HG03045 (cell line): ENCODE results near the gene OR4L1.
"Not testable (repeated sequence)": the region's sequence is repeated elsewhere in the genome, so short reads cannot be mapped to it uniquely, and the experiment has no call there.

ENCODE experiments used
- ATAC-seq: cut with Tn5 transposase; IDR thresholded peaks from one replicate; pipeline ENCODE4 v1.9.1; 2021; ENCODE audit warnings: mild to moderate bottlenecking, moderate library complexity; ENCODE audit not compliant: unreplicated experiment

The OR4L1 gene, protein sequence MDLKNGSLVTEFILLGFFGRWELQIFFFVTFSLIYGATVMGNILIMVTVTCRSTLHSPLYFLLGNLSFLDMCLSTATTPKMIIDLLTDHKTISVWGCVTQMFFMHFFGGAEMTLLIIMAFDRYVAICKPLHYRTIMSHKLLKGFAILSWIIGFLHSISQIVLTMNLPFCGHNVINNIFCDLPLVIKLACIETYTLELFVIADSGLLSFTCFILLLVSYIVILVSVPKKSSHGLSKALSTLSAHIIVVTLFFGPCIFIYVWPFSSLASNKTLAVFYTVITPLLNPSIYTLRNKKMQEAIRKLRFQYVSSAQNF

DNA sequence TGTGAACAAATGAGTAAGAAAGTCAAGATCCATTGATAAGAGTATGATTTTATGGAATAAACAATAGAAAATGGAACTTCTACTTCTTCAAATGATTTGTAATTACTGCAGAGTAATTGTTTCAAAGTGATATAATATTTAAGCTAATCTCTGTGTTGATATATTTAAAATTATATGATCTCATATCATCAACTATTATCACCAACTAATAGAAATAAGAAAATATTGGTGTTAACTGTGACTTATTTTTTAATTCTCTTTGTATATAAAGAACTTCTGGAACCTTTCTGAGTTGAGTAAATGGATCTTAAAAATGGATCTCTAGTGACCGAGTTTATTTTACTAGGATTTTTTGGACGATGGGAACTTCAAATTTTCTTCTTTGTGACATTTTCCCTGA lies at the start of gene OR4L1:
Gene OR4L1, plus strand, starts transcription at position 301 of the 400 bp plus-strand sequence. Its CDS starts 0 bp downstream, at position 301.
- no peak for ATAC-seq

DNA sequence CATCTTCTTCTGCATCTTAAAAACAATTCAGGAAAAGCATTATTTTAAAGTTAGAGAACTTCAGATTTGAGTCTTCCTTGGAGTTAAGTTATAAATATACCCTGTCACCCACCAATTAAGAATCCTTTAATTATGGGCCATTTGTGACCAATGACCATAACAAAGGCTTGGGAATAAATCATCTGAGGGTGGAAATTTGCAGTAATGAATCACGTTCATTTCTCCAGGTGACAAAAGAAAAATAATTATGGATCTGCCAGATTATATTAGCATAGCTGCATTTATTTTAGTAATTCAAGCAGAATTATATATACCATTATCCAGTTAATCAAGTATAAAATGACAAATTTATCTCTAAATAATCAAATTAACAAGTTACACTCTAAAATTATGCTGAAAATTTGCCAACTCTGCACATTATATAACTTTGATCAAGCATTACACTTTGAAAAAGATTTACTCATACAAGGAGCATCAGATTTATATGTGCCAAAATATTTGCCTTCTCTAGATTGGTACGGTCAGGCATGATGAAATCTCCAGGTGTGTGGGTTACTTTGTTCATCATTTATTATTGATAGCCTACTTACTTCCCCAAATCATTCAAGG lies 40.5 kb upstream of the OR4L1 start, which contains the start of gene OR4K14:
Gene OR4K14, minus strand, starts transcription at position 51 of the 609 bp plus-strand sequence. CDS start 4,114 bp downstream, outside the sequence.
- ATAC-seq, result no peak

DNA sequence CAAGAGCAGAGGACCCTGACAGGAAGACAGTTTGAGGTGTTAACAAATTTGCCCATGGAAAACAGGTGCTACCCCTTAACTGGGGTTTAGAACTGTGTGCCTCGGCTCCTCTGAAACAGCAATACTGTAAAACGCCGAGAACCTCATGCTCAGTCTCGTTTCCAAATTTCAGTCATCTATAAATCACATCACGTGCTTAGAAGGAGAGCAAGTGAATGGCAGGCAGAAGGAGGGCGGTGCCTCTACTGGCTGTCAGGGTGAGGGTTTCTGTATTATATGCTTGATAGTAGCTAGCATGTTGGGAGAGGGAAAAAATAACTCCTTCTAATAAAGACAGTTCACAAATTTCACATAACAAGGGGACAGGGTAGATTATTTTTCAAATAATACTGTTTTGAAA lies 28.8 kb upstream of the OR4L1 start:
- no peak for ATAC-seq

DNA sequence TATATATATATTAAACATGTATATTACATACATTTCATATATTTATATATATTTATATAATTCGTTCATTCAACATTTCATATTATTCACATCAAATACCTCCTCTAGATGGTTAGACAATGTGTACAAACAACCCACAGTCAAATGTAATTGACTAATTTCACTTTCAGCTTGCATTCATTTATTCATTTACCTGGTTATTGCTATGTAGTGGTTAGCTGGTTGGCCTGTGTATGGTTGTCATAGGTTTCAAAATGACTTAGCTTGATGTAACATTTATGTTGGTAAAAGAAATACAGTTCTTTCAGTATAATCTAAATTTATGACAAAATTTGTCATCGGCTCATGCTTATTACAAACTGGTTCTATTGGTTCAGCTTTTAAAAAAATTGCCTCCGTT lies 24.4 kb upstream of the OR4L1 start:
- no peak for ATAC-seq

DNA sequence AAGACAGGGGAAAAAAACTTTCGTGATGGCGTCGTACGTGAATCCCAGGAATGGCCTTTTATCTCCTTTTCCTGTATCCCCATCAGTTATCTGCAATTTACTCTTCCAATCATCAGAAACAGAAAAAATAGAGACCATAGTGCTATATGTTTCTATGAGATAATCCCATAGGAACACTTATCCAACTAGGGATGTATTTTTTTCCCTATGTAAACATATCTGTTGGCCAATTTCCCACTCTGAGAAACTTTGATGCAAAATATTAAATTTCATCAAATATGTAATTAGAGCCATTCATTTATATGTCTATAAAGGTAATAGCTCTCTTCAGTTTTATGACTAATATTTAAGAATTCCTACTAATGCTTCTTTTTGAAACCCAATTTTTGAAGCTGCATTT lies 23.9 kb upstream of the OR4L1 start, which contains the start of gene OR4K13:
Gene OR4K13, minus strand, starts transcription at position 101 of the 400 bp plus-strand sequence. CDS start 1,280 bp downstream, outside the sequence.
- no peak for ATAC-seq

DNA sequence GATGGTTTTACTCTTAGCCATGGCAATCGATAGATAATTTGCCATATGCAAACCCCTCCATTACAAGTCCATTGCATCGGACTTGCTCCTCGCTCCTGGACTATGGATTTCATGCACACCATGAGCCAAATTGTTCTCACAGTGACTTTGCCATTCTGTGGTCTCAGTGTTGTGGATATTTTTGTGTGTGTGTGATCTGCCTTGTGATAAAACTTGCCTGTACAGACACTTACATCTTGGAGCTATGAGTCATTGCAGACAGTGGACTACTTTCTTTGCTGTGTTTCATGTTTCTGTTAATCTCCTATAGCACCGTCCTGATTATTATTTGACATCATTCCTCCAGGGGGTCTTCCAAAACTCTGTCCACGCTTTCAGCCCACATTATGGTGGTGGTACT lies 15.6 kb upstream of the OR4L1 start:
- ATAC-seq, result no peak

DNA sequence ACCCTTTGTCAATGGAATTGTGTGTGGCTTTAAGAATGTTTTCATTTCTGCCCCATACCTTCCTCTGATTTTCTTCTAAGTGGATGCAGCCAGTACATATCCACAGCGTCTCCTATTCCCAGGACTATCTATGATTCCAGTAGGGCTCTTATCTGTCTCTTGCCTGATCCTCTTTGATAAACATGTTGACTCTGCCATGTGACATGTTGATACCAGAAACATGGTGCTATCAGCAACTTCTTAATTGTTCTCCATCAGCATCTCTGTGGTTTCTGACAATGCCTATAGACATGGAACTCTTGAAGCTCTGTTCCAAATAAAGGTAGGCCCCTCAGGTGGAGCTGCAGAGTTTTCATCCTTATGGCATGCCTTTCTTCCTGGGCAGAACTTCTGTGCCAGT lies 11.6 kb upstream of the OR4L1 start:
- ATAC-seq, result no peak

DNA sequence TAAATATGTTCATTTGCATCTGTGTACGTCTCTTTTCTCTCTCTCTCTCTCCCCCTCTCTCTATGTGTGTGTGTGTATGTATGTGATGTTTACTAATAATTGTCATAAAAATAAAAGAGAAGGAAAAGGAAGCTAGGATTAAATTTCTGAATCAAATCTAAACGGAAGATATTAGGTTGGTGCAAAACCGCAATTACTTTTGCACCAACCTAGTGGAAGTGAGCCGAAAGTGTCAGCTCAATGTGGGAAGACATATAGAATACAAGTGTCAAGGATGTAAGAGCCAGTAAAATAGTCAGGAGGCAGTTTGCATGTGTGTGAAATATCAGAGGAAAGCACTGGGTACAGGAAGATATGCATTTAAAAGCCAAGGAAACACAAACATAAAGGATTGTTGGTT lies 32.2 kb downstream of the OR4L1 start:
- no peak for ATAC-seq

DNA sequence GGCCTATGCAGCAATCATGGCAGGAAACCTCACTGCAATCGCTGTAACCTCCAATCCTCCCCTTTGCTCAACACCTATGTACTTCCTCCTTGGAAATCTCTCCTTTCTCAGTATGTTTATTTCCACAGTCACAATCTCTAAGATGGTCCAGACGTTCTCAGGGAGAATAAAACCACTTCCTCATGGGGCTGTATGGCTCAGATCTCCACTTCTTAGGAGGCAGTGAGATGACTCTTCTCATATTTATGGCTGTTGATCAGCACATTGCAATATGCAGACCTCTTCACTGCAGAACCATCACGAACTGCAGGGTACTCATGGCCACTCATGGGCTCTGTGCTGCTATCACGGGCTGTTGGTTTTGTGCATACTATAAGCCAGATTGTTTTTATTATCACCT lies 33.6 kb downstream of the OR4L1 start:
- ATAC-seq, result no peak

DNA sequence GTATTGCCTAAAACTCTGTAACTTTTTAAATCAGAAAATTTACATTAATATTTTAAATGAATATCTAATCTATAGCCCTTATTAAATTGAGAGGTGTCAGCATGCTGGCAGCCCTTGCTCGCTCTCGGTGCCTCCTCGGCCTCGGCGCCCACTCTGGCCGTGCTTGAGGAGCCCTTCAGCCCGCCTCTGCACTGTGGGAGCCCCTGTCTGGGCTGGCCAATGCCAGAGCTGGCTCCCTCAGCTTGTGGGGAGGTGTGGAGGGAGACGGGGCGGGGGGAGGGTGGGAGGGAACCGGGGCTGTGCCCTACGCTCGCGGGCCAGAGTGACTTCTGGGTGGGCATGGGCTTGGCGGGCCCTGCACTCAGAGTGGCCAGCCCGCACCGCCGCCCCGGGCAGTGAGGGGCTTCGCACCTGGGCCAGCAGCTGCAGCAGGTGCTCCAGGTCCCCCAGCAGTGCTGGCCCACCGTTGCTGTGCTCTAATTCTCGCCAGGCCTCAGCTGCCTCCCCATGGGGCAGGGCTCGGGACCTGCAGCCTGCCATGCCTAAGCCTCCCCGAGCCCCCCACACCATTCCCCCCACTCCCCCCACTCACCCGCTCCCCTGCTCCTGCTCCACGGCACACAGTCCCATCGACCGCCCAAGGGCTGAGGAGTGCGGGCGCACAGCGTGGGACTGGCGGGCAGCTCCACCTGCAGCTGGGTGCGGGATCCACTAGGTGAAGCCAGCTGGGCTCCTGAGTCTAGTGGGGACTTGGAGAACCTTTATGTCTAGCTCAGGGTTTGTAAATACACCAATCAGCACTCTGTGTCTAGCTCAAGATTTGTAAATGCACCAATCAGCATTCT lies 39.3 kb downstream of the OR4L1 start:
- not testable (repeated sequence) for ATAC-seq

DNA sequence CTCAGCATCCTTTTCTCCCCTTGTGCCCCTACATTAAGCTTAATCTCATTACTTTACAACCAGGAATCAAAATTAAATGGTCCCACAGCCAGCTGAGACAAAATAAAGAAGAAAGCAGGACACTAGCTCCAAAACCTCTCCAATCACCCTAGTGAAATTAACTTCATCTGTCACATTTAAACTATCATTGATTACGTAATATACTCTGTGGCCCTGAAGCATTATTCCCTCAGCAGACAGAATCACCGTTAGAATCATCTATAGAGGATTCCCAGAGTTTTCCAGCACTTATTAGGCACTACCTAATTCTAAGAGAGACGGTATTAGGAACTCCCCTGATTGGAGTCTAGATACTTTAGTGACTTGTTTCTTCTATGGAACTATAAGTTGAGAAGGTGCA lies 50.6 kb downstream of the OR4L1 start, which contains the start of gene OR4K17:
Gene OR4K17, plus strand, starts transcription at position 302 of the 400 bp plus-strand sequence. CDS start 6,761 bp downstream, outside the sequence.
- ATAC-seq, result no peak
